ENCODE results near the gene DDIT3.

DDIT3 gene

GRCh38 chr12:57547288-57548012 lies 27.1 kb upstream of the DDIT3 start:
- no peak for DNase-seq

DNA sequence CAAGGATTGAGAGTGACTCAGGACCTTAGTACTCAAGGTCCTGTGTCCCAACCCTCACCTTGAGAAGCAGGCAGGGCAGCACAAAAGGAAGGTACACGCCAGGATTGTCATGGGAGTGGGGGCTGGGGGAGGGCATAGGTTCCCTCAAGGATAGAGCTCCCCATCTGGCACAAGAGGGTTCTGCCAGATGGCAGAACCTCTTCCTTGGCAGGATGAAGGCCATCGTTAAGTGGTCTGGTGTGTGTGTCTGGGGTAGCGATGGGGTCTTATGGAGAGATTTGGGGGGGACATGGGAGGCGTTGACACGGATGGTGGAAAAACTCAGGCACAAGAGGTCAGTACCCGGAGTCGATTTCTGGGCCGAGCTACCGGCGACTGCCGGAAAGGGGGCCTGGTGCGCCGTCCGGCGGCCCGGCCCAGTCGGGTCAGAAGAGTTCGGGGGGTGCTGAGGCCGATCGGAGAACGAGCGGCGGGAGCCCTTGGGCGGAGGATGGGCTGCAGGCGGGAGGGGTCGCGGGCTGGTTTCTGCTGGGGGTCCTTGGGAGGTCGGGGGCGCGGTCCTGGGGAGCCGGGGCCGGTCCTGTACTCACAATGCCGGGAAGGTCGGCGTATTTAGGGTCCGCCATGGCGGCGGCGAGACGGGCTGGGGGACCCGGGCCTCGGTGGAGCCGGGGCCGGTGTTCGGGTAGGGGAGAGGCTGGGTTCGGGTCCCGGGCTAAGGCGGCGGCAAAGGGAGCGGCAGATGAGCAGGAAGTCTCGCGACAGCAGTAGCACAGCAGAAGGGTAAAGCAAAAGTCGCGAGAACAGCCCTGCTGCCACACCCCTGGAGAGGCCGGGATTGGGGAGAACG lies 26.3 kb upstream of the DDIT3 start, which contains the start of gene DCTN2:
TSS of gene DCTN2 (minus strand) at position 755 of the 850 bp plus-strand sequence. CDS start at position 626, 129 bp downstream.
- DNase-seq: peak; percentile 92 to 98

DNA sequence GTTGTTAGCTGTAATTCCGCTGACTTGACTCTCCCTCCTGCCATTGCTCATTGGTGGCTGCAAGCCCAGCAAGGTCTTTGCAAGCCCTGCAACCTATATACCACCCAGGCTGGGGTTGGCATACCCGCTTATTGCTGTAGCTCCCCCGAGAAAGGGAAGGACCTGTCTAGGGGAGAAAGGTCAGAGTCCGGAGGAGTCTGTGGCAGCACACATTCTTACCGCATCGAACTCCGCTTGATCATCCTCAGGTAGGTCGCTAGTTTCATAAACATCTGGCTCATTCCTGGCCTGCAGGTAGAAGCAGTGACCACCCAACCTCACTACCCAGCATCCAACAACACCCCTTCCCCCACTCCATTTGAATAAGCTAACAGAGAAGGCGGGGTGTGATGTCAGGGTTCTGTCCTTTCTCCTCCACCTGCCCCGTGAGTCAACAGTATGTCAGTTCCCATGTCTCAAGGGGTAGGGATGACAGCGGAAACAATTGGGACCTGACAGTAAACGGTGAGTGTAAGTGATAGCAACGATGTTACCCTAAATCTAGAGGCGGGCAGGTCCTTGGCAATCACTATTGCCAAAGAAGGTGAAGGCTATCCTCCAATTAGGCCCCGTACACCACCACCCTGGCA lies 25.6 kb upstream of the DDIT3 start:
- no peak for DNase-seq

- DNase-seq: no peak
Observed at GRCh38 chr12:57543581-57543980, 23.3 kb upstream of the DDIT3 start.

GRCh38 chr12:57541717-57542116 lies 21.4 kb upstream of the DDIT3 start:
- DNase-seq: no peak

GRCh38 chr12:57541001-57541400 lies 20.7 kb upstream of the DDIT3 start:
- no peak for DNase-seq

DNA sequence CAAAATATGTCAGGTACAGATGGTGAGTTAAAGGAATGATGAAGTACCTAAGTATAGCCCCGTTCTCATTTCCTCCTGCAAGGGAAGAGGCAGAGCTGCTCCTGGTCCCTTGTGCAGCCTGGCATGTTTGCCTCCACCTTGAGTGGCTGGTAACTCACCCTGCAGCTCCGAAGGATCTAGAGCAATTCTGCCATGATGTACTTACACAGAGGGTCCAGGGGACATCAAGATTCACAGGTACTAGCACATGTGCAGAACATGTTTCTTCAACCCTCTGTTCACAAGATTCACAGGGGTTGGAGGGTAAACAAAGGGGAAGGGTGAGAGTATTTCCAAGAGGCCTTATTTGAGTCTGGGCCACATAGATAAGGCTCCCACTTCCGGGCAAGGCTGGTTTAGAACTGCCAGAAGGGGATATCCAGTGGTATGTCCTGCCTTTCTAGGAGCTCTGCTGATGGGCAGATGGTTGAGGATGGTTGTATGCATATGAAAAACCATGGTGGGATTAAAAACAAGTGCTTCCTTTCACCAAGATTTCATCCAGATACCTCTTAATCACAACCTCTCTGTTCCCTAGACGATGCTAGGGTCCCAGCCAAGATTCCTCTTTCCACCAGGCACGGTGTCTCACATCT lies 18.9 kb upstream of the DDIT3 start:
- no peak for DNase-seq

- DNase-seq: no peak
Observed at GRCh38 chr12:57536597-57536942, 16.3 kb upstream of the DDIT3 start.

- no peak for DNase-seq
Observed at GRCh38 chr12:57535764-57536596, 15.7 kb upstream of the DDIT3 start.

DNA sequence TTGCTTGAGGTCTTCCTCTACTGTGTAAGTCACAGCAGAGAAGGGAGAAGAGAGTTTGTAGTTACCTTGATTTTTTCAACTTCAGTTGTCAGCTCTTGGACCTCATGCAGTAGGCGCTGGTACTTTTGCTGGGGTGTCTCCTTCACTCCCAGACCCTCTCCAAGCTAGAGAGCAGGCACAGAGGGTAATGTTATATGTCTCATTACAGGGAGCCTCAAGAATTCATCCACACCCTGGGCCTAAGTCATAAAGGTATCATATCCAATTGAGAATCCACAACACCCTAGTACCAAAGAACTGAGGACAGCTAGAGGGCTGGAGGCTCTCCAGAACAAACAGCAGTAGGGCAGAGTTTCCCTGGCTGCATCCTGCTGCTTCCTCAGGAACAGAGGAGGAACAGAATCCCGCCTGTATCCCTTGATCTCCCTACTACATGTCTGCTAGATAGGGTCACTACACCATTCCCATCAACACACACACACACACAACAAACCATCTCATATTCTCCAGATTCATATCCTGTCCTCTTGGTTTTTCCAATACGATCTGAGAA lies 14.8 kb upstream of the DDIT3 start:
- DNase-seq: no peak

- no peak for DNase-seq
Observed at GRCh38 chr12:57534250-57534649, 13.9 kb upstream of the DDIT3 start.

DNA sequence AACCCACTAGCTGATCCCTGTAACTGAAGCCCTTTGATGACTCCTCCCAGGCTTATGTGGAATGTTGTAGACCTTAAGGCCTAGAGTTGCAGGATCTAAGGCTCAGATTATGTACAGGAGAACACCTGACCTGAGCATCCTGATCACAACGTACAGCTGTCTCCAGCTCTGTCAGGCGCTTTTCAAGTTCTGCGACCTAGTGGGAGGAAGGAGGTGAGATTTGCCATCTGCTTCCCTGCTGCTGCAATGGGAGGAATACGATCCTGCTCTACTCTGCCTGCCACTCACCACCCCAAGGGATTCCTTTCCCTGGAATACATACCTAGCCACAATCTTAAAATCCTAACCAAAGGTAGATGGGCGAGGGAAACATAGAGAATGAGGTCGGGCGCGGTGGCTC lies 12.8 kb upstream of the DDIT3 start:
- no peak for DNase-seq

- no peak for DNase-seq
Observed at GRCh38 chr12:57531836-57532235, 11.5 kb upstream of the DDIT3 start.

GRCh38 chr12:57530396-57531142 lies 10.3 kb upstream of the DDIT3 start:
- DNase-seq: no peak

- no peak for DNase-seq
Observed at GRCh38 chr12:57529831-57530230, 9.5 kb upstream of the DDIT3 start.

- DNase-seq: no peak
Observed at GRCh38 chr12:57528831-57529555, 8.7 kb upstream of the DDIT3 start.

DNA sequence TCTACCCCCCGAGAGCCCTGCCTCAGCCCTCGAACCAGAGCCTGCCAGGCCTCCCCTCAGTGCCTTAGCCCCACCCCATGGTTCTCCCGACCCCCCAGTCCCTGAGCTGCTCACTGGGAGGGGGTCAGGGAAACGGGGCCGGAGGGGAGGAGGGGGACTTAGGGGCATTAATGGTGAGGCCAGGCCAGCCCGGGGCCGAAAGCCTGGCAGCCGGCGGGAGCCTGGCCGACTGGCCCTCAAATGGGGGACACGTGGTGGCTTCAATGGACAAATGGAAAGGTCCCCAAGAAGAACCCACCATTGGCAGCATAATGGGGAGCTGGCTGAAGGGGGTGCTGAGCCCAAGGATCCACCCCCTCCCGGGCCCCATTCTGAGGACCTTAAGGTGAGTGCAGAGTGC lies 7.9 kb upstream of the DDIT3 start:
- DNase-seq: no peak

GRCh38 chr12:57527184-57527583 lies 6.9 kb upstream of the DDIT3 start:
- DNase-seq: no peak

GRCh38 chr12:57526477-57527126 lies 6.3 kb upstream of the DDIT3 start:
- no peak for DNase-seq
